Epidermal melanocyte (primary cell): ENCODE data around the gene ASCC3.

Experiments used
- DNase-seq: peaks from one replicate; pipeline ENCODE4 v3.0.0; 2011; ENCODE audit warnings: low spot score; ENCODE audit not compliant: insufficient read length

ASCC3 gene

DNA sequence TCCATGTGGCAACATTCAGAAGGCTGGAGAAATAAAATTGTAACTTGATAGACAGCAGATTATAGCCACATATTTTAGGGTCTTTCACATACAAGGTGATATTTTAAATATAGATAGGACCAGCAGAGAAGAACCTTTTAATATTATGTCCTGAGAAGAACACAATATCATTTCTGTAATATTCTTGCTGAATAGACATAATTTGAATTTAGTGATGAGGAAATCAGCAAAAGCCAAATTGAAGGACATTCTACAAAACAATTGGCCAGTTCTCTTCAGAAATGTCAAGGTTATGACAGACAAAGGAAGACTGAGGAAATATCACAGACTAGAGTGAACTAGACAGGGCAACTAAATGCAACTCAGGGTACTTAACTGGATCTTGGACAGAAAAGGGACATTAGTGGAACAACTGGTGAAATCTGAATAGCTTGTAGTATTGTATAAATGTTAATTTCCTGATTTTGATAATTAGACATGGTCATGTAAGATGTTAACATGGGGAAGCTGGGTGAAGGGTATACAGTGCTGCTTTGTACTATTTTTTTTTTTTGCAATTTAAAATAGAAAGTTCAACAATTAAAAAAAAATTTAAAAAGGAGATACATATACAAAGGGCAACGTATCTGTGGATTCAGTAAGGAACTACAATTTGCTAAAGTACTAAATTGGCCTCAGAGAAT, 281.9 kb downstream of the ASCC3 start:
- no peak for DNase-seq

DNA sequence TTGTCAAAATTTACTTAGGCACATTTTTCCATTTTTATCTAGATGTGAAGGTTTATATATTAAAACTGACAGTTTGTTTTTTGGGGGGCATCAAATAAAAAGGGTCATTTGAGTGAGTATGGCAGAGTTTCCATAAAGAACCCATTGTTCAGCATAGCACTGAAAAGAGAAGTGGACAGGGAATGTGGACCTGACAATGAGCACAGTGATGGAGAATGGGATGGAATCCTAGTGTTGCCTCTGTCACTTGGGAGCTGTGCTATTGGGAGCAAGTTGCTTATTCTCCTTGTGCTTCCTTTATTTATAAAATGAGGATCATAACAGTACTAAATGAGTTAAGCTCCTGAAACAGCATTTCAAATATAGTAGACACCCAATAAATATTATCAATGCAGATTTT, 285.7 kb downstream of the ASCC3 start:
- DNase-seq: no peak

DNA sequence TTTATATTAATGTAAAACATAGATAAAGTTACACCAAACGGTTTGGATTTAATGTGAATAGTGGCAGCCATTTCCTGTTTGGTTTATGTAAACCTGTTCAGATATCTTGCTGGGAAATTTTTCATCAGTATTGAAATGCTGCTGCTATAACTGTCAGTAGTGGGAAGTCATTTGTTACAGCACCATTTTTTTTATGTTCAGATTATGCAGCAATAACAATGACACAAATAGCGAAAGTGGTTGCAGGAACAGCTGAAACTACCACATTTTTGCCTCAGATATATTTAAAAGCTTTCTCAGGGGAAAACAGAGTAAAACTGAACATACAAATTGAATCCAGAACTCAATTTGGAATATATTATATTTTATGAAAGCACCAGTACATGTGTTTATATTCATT, 287.6 kb downstream of the ASCC3 start:
- DNase-seq: no peak

DNA sequence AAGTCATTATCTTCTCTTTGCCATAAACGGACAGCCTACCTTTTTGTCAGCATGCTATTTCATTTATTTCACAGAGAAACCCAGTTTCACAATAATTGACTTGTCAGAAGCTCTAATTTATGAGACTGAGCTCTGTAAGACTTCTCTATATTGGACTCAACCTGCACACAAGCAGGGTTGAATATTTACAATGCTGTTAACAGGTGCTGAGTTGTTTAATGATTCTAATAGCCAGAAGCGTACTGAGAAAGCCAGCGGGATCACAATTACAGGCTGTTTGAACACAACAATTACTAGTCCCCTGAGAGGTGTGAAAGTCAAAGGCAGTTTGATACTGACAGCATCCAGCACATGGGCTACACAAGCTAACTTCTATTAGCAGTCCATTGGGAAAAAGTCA, 288.2 kb downstream of the ASCC3 start:
- DNase-seq: no peak

DNA sequence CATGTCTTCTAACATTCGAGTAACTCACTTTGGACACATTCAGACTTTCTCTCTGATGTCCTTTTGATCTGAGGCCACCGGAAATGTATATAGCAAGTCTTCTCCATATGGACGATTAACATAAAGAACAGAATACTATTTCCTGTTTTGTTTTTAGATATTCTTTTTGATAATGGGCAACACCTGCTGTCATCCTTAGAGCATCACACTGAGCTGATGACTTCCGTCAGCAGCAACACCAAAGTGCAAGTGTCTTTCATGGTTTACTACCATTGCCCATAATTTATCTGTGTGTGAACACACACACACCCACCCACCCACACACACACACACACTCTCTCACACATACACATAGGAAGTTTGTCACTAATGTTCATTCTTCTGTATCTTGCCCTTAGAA, 303.7 kb downstream of the ASCC3 start:
- DNase-seq: no peak

DNA sequence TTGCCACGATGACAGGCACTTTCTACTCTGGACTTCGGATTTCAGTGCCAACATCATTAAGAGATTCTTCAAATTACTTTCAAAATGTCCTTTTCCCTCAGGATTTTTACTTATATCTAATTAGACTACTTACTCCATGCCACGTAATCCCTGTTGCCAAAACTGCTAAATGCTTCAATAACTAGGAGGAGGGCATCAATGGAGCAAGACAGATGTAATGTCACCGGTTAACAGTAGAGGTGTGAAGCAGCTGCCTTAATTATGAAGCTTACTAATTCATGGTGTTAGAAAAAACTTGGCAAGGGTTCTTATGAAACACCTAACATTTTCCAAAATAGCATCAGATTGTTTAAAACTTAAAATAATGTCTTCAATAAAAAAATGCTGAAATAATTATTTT, 305.2 kb downstream of the ASCC3 start:
- no peak for DNase-seq

DNA sequence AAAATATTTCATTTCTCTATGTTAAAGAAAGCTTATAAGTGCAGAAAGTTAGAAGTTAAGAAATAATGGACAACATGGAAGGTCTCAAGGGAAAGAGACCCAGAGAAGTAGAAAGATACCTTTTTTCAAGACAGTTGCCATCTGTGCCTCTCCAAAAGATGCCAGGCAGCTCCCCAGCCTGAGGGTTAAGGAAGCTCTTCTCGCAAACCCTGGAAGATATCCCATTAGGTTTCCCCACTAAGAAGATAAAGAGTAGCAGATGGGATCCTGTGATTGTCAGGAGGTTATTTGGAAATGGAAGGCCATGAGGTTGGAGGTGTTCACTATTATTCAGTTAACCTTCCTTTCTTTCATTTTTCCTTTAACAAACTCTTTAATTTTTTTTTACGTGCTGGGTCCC, 306.3 kb downstream of the ASCC3 start:
- DNase-seq: no peak

DNA sequence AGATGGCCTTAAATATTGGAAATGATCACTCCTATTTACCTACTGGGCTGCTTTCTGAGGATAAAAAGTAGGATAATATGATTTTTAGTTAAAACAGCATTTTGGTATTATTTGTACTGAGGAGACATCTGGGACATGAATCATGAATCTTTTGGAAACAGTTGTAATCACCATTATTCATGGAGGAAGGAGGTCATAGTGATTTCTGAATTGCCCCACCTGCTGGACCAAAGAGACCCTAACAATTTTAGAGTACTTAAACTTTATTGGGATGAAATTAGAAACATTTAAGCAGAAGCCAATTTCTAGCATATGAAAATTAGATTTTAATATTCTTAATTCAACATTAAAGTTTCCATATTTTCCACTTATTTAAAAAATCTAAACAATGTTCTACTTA, 308.0 kb downstream of the ASCC3 start:
- DNase-seq: no peak

DNA sequence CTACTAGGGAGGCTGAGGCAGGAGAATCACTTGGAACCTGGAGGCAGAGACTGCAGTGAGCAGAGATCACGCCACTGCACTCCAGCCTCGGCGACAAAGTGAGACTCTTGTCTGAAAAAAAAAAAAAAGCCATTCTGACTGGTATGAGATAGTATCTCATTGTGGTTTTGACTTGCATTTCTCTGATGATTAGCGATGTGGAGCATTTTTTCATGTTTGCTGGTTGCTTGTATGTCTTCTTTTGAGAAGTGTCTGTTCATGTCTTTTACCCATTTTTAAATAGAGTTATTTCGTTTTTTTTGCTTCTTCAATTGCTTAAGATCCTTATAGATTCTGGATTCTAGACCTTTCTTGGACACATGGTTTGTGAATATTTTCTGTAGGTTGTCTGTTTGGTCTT, 312.9 kb downstream of the ASCC3 start:
- DNase-seq: no peak

DNA sequence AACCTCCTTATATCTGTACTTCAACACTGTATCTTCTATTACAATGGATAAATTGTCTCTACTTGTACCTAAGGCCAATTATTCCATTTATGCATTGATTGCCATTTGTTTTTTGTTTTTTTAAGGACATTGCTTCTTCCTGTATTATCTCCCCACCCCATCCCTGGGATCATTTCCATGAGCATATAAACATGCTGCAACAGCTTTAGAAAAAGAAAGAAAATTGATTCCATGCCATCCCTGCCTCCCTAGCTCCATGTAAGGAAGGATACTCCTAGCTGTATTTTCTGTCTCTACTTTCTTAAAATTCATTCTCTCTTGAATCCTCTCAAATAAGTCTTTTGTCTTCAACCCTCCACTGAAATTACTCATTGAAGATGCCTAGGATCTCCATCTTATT, 314.6 kb downstream of the ASCC3 start:
- no peak for DNase-seq

DNA sequence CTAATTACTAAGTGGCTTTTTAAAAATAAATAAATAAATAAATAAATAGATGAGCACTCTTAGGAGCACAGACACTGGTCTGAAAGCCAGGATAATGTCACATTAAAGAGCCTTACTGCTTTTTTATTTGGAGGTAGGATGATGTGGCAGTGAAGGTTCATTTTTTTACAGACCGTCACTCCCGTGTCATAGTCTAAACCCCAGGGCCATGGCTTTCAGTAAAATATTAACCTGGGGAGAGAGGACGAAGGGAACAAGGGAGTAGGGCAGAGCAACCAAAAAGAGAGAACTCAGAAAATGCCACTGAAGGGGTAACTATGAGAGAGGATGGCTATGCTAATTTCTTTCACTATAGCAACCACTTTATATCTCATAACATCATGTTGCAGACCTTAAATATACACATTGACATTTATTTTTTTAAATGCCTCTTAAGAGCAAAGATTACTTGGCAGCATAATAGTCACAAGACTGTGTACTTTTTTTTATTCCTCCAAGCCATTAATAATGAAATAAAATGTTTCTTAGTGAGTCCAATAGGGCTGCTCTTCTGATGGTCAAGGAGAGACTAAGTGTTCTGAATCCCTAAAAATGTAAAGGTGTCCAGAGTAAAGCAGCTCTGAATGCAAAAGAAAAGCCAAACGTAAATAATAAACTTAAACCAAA, 315.6 kb downstream of the ASCC3 start:
- DNase-seq: no peak

DNA sequence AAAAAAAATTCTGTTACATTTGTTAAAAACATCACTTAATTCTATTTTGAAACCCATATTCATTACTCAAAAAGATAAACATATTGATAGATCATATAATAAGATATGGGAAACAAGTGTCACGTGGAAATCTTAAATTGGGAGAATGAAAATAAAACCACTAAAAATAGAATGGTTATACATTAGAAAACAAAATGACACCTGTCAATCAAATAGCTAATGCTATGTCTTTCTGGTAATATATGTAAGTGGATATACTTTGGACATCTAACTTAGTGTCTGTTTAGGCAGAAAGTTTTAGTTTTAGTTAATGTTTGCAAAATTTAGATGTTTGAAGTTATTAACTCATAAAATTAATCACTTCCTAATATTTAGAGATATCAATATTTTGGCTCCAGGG, 321.3 kb downstream of the ASCC3 start:
- no peak for DNase-seq

DNA sequence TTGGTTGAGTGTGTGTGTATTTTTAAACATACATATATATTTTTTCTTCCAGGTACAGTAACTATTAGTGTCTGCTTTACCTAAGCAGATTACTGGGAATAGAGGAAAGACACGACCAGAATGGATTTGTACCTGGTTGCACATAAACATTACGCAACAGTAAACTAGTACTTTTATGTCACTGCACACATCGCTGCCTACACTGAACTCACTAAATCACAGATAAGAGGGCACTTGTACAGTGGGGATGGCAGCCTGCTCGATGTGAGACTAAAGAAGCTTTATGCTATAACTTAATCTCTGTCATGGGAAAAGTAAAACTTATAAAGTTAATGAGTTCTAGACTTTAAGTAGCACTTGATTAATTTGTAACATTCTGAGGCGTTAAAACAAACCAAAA, 326.9 kb downstream of the ASCC3 start:
- DNase-seq: no peak

DNA sequence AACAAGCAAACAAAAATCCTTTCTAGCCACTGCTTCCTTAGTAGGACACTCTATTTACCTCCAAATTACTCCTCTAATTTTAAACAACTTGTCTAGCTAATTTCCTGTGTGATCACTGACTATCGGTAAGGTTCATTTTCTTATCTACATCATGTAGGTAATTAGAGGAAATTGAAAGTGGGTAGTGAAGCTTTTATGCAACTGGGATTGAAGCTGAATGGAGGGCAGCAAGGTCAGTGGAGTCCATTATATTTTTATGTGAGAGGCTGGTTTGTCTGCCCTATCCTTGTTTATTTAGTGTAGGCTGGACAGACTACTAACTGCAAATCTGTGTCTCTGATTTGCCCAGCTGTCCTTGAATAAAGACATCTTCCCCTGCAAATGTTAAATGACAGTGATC, 327.9 kb downstream of the ASCC3 start:
- DNase-seq: no peak

DNA sequence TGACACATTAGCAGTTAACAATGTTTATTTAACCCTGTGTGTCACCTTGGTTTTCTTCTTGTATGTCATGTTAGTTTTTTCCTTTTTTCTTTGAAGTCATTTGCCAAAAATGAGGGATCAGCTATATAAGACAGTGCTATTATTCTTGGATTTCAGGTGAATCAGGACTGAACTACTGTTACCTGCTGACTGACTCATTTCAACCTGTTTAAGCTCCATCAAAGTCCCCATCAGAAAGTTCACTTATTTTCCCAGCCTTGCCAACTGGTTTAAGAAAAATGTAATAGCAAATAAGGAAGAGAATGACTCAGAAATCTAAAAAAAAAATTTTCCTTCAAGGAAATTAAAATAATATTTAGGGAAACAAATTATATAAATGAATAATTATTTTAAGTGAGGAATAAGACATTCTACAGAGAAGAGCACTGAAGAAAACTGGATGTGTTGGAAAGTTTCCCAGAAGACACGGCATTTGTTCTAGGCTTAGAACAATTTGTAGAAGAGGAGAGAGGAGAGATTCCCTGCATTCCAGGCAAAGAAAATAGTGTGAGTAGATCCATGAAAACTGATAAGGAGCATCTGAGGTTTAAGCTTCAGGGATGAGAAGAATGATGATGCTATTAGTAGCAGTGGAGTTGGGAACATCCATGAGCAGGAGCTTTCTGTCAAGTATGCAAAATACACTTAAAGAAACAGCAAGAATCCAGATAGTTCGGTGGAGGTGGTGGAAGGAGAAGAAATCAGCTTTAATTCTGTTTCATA, 331.5 kb downstream of the ASCC3 start:
- DNase-seq: no peak

DNA sequence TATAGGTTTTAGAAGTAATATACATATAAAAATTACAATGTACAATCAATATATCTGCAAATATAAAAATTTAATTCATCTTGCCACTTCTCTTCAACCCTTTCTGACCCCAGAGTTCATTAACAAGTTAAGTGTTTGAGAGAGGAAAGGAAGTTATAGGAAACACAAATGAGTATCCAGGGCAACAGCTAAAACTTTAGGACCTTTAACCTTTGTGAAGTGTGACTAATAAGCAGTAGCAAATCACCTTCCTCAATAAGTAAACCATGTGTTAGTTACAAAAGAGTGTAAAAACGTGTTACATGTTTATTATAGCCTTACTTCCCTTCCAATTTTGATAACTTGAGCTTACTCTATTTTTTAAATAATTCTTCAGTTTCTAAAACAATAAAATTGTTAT, 343.0 kb downstream of the ASCC3 start:
- no peak for DNase-seq

DNA sequence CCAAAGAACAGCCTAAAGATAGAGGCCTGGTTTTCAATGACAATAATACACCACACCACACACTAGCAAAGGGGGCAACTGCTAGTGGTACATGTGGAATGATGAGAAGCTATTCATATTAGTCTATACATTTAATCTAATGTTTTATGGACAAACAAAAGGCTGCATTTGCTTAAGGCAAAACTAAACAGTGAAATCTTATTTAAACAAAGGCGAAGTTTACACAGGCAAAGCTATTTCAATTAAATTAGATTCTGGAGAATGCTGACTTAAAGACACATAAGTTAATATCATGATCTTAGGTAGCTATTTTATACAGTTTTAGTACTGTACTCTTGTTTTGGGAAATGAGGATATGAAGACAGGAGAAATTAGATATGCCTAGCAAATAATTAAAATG, 362.5 kb downstream of the ASCC3 start:
- no peak for DNase-seq

DNA sequence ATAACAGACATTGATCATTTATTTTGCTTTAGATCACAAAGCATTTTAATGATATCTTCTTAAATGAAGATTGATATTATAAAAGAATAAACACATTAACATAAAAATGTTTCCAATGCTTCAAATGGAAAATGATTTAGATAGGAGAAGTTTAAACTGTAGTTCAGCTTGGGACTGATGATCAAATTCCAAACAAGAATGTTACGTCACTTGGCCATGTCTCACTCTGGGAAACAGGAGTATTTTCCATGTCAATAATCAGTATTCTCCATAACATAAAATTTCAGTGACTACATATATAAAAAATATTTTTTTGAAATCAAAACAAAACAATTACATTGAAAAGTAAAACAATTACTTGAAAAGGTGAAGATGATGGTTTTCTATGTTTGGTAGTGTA, 363.5 kb downstream of the ASCC3 start:
- DNase-seq: no peak

DNA sequence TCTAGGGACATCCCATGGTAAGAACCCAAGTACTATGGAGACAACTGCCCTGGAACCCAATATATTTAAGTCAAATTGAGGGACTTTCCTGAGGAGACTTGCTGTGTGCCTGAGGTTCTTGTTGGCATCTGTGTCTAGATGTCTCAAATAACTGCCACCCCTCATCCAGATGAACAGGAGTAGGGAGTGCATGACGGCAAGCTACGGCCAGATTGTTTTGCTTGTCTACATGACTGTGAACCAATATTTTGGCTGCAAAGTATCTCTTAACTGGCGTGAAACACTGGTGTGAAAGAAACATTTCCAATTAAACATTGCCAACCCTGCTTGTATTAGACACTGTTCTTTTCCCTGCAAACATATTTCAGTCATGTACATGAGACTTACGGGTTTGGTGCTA, 364.0 kb downstream of the ASCC3 start:
- DNase-seq: no peak

DNA sequence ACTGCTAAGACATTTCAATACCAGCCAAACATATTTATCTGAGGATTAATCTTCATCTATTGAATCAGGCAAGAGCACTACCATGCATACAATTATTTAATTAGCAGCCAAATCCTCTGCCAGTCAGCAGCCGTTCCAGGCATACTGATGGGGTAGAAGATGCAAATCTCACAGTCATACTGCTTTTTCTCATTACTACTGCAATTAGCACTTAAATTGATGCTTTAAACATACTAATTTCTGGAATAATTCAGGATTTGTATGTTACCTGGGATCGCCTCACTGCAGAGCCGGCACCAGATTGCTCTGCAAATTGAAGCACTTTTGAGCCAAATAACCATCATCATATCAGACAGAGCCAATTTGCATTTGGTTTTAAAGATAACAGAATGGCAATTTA, 366.5 kb downstream of the ASCC3 start:
- DNase-seq: no peak

DNA sequence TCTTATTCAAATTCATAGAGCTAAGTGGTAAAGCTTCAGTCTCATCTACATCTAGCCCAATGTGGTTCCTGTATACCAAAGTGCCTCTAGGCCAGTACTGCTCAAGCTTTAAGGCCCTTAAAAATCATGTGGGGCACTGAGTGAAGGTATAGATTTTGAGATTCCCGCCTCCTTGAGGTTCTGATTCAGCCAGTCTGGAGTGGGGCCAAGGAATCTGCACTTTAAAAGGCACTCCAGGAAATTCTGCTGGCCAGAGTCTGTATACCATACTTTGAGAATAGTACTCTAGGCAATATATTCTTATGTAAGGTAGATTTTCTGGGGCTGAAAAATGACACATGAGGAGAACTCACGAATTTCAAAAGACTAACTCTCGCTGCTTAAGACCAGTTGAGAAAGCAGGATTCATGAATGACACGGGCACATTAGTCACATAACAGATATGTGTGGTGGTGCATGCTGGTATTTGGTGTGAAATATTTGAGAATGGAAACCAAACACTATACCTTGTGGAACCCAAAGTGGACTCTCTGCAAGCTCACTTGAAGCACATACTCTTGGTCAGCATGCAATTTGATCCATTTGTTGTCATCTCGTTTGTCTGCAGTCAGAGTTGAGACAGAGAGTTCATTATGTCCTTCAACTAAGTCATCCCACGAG, 368.8 kb downstream of the ASCC3 start:
- DNase-seq: no peak

DNA sequence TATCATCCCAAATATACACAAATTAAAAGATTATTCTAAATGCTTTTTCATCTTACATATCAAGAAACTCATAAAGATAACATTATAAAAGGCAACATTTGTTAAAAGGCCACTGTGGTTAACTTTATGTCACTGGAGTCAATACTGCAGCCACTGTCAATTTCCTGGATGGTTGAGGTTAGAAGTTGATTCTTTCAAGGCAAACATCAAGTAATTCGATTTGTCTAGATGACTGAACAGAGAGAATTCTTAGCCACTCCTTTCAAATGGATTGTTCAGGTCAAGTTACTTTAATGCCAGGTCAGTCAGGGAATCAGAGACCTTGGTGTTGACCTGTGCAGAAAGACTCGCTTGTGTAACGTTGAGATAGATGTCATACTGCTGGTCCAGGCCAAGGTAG, 372.0 kb downstream of the ASCC3 start:
- DNase-seq: no peak
